Adrenal gland (tissue), 5 donors: ENCODE measurements around the gene DNAH17.

Experiments
- POLR2A ChIP-seq, 2 donors: fragments of 450-650 bp; IDR thresholded peaks; one replicate each; pipeline ENCODE4 v1.6.1; 2017; ENCODE audit warnings: antibody characterized with exemption in 2 of 2, mild to moderate bottlenecking in 2 of 2, moderate library complexity in 1 of 2
- TF ChIP-seq, protein P1 (sequence below), 6 experiments: fragments of 450-650 bp in 4 of 6; fragments of 200-600 bp in 2 of 6; sonication (generic) in 1 of 6; IDR thresholded peaks; 1 replicate in 5 of 6; 2 replicates in 1 of 6; pipeline versions ENCODE4 v1.5.1 to v1.8.0; 2016 to 2021; ENCODE audit warnings: antibody characterized with exemption in 6 of 6, mild to moderate bottlenecking in 2 of 6, moderate library complexity in 1 of 6
- donor health status: DM: no; HTN: no; CAD: no.

DNA sequence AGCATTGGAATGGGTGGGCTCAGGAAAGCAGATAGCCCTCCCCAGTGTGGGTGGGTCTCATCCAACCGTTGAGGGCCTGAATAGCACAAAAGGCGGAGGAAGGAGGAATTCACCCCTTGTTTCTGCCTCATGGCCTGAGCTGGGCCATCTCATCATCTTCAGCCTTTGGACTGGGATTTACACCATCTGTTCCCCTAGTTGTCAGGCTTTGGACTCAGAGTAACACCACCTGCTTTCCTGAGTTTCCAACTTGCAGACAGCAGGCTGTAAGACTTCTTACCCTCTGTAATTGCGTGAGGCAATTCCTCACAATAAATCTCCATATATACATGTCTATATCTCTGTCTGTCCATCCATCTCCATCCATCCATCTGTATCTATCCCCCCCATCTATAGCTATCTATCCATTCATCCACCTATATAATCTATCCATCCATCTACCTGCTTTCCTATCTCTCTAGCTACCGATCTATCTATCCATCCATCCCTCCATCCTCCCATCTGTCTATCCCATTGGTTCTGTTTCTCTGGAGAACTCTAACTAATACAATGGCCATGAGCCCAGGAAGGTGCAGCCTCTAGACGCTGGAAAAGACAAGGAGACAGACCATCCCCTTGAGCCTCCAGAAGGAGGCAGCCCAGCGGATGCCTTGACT, 21.3 kb downstream of the DNAH17 start:
- TF ChIP-seq, protein P1, sequence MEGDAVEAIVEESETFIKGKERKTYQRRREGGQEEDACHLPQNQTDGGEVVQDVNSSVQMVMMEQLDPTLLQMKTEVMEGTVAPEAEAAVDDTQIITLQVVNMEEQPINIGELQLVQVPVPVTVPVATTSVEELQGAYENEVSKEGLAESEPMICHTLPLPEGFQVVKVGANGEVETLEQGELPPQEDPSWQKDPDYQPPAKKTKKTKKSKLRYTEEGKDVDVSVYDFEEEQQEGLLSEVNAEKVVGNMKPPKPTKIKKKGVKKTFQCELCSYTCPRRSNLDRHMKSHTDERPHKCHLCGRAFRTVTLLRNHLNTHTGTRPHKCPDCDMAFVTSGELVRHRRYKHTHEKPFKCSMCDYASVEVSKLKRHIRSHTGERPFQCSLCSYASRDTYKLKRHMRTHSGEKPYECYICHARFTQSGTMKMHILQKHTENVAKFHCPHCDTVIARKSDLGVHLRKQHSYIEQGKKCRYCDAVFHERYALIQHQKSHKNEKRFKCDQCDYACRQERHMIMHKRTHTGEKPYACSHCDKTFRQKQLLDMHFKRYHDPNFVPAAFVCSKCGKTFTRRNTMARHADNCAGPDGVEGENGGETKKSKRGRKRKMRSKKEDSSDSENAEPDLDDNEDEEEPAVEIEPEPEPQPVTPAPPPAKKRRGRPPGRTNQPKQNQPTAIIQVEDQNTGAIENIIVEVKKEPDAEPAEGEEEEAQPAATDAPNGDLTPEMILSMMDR (IDR thresholded peaks at IDR 0.05) = no peak
- TF ChIP-seq POLR2A (IDR thresholded peaks at IDR 0.05) = no peak
